Caki2 (cell line): ENCODE data around the gene AUH. TPM values are rescaled to one million over a fixed set of nuclear protein-coding genes. Genes with fewer than 3 reads are reported as not detected.

Experiments used
- DNase-seq: peaks from one replicate; pipeline ENCODE4 v3.0.0-alpha.2; 2015; ENCODE audit warnings: low read depth
- in situ Hi-C: cut with HindIII; loops from 2 replicates; pipeline ENCODE4 v1.10.0; 2016; ENCODE audit warnings: low sequenced_read_pairs, low pct_unique_long_range_greater_than_20kb, mixed read lengths
- total RNA-seq: library from RNA; depleted of rRNA; stranded (reverse); fragments of >200 nt; shearing (Covaris generic); gene quantifications from 2 replicates; pipeline ENCODE4 v1.2.3, GENCODE V29; 2014; ENCODE audit warnings: low replicate concordance

The AUH gene
- total RNA-seq, 1 experiment from 2014 or later, result 12.1 TPM

DNA sequence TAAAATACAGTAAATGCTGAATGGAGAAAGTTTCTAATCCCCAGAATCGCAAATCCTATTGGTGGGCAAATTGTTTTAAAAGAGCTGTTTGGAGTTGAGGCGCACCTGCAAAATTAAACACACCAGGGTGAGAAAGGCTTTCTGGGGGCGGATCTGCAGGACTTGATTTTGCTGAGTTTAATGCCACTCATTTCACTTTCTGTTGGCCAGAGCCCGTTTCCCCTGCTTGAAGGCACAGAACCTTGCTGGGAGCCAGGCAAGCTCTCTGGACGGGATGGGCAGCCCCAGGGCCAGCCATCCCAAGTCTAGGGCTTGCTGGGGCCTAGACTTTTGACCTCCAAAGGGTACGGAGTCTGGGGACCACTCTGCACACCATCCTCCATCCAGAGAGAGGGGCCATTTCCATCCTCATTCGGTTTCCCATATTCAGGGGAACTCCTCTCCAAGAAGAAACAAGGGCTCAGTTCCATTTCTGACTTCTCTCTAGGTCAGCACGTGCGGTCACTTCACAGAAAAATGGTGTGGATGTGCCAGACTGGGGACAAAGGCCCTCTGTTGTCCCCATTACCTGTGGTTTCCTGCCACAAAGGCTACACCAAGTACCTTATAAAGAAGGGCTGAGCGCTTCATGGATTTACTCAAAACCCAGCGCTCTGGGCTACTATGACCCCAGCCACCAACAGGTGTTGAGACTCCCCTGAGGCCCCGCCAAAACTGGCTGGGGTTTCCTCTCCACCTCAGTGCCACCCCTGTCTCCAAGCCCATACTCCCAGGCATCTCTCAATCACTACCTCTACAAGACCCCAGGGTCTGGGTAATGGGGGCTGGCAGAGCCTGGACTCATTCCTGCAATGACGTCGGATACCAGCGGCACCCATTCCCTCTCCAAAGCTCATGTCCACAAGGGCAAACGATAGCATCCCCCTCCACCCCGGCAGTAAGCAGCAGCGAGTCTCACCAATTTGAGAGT is 170.0 kb downstream of the AUH start:
- DNase-seq, result no peak
- in situ Hi-C loops, result no loop called here

DNA sequence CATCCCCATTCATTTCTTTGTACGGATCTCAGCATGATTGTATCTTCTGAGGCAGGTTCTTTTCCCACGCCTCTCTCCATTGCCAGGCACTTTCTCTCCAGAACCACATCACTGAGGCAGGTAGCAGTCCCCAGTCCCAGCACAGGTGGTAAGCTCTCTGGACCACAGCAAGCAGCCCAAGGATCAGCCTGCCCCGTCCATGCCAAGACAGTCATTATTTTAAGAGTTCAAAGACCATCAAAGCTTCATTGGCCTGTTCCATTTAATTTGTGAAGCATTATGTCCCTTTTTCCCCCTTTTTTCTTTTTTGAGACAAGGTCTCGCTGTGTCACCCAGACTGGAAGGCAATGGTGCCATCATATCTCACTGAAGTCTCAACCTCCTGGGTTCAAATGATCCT is 171.7 kb downstream of the AUH start:
- in situ Hi-C loops, result no loop called here
- no peak for DNase-seq

DNA sequence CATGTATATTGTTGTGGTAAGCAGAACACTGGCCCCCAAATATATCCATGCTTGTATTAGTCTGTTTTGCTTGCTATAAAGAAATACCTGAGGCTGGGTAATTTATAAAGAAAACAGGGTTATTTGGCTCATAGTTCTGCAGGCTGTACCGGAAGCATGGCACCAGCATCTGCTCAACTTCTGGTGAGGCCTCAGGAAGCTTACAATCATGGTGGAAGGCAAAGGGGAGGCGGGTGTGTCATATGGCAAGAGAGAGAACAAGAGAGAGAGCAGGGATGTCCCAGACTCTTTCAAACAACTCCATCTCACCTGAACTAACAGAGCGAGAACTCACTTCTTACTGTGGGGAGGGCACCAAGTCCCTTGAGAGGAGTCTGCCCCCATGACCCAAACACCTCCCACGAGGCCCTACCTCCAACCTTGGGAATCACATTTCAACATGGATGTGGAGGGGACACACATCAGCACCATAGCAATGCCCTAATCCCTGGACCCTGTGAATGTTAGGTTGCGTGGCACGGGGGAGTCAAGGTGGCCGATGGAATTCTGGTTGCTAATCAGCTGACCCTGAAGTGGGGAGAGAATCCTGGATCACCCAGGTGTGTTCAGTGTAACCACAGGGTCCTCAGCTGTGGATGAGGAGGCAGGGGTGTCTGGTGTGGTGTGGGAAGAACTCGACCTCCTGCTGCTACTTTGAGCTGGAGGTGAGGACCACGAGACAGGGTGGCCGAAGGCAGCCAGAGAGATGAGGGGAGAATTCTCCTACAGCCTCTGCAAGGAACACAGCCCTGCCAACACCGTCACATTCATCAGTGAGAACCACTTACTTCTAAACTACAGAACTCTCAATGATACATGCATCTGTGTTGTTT is 172.8 kb downstream of the AUH start:
- no peak for DNase-seq
- in situ Hi-C loops, result no loop called here

DNA sequence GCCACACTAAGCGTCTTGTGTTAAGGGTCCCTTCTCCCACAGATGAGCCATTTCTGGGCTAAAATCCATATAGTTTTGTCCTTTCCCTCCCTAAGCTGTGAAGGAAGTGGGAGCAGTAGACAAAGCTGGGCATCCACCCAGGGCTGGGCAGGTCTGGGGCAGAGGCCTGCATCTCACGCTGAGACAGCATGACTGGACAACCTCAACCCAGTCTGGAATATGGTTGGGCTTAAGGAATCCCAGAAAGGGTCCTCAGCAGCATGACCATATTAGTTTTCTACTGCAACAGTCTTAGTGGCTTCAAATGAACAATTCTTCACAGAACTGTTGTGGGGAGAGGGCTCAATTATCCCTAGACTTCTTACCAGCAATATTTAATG is 173.8 kb downstream of the AUH start:
- no peak for DNase-seq
- in situ Hi-C loops, result no loop called here

DNA sequence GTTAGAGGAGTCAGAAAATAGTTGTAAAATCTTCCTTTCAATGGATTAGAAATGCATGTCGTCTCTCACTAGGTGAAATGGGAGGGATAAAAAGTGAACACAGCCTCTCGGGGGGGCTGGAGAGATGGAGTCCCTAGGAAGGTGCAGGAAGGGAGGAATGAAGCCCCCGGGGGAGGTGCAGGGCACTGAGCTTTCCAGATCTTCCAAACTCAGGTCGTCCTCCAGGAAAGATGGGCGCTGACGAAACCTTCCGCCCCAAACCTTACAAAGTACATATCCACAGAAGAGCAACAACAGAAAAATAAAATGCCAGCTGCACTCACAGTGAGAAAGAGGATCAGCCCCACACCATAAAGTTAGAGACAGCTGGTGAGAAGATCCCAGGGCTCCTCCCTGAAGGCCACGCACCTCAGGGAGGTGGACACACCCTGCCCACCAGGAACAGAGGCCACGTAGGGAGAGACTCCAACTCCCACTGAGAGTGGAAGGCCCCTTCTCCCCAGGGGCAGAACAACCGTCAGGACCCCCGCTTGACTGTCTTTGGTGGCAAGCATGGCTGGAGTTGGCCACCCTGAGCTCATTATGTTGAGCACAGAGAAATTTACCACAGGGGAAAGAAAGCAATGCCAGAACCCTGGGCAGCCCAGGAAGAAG is 174.3 kb downstream of the AUH start:
- no peak for DNase-seq
- in situ Hi-C loops, result no loop called here

DNA sequence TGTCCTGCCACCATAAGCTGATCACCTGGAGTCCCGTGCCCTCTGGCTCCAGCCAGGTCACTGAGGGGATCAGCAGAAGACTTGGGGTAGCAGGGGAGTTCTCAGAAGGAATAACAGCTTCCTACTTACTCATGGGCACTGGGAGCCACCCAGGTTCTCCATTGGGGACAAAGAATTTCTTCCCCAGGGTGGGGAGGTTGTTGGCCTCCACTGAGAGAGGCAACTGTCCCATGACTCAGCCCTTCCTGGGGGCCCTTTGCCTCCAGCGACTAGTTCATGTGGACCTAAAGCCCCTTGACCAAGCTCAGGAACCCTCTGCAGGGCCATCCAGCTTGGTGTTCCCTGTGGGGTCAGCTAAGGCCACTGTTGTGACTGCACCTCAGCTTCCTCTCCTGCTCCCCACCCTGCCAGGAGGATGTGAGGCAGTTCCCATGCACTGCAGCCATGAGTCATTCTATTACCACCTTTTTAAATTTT is 175.0 kb downstream of the AUH start:
- no peak for DNase-seq
- in situ Hi-C loops, result no loop called here

DNA sequence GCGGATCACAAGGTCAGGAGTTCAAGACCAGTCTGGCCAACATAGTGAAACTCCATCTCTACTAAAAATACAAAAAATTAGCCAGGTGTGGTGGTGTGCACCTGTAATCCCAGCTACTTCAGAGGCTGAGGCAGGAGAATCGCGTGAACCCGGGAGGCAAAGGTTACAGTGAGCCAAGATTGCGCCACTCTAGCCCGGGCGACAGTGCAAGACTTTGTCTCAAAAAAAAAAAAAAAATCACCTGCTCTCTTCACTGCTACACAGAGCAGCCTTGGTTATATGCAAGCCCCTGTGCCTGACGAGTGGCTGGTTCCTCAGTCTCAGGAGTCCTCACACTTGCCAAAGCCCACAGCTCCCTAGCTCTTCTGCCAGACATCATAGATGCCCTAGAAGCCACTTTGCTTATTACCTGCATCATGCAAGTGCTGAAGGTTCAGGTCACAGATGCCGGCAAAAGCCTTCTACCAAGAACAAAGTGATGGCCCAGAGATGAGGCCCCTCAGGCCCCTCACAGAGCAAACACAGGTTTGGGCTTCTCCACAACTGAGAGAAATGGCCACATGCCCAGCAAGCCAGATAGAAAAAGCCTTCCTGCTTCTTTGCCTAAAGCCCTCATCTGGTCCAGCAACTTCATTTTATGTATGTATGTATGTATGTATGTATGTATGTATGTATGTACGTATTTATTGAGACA is 176.4 kb downstream of the AUH start:
- in situ Hi-C loops, result no loop called here
- DNase-seq, result no peak

DNA sequence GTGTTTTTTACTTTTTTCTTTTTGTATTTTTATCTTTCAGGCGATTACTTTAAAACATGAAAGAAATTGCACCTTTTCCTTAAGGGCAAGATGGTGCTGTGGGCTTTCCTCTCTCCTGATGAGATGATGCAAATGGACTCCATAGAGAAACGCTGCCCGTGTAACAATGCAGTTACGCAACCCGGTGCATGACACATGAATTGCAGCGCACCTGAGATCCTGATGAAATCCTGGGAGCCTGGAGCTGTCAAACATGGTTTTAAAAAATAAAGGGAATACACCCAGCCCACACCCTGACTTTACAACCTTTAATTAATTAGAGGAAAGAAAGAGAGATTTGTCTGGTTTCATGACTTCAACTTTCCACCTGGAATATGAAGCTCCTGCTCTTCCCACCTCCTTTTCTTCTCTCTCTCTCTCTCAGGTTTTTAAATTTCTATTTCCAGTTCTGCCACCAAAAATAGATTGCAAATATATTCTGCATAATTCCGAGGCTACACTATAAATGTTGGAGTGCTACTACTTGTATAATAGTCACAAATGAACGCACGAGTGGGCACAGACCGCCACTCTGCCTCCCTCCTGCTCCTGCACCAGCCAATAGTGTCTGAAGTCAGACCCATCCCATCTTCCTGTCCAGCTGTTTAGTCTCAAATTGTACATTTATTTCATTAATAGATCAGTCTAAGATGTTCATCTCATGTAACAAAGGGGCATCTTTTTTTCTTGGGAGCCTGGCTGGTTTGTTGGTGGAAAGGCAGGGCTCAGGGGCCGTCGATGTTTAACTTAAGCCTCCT is 179.1 kb downstream of the AUH start:
- in situ Hi-C loops, result no loop called here
- DNase-seq, result no peak

DNA sequence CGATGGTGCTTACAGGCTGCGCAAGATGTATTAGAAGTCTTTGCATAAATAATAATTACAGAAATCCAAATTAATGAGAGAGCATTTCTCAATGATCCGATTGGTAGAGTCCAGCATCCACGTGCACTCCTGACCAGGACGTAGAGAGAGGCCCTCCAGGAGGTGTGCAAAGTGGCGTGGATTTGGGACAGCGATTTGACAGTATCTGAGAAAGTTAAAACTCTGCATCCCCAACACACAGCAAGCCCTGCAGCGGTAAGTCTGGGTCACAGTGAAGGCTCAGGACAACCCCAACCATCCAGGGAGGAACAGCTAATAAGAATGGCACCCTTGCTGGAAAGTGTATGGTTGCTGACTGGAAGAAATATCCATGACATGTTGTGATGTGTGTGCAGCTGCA is 180.2 kb downstream of the AUH start:
- no peak for DNase-seq
- in situ Hi-C loops, result no loop called here

DNA sequence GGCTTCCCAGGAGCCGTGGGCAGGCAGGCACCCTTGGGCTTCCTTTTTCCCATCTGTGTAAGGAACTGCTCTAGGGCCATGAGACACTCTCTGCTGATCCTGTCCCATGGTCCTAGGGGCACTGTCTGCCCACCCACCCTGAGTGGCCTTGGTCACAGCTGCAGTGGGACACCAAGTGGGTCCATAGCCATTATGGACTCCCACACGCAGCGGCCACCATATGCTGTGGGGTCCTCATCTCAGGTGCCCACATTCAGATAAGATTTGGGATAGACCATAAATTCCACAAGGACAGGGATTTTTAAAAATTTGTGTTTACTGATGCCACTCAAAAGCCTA is 180.8 kb downstream of the AUH start:
- no peak for DNase-seq
- in situ Hi-C loops, result no loop called here

DNA sequence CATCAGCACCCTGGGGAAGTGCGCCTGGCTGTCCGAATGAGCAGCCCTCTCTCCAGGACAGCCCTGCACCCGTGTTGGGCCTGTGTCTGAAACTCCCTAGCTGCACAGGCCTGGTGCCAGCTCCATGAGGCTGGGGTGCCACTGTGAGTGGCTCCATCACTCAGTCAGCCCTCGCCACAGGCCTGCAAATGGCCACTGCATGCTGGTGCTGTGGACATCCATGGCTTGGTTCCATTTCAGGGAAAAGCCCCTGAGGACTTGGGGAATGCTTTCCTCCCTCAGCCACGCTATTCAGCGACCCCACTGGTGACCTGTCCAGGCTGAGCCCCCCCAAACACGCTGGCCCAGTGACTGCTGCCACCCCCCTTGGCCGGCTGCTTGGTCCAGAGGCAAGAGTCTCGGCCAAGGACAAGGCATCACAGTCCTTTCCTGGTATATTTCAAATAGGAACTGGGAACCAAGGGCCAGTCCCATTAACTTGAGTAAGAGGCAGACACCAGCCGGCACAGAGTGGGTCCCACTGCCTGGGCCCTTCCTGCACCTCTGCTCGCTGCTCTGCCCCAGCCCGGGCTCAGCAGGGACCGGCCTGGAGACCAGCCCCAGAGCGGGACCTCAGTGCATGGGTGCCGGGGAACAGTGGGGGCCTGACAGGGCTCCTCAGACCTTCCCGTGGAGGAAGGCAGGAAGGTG is 181.3 kb downstream of the AUH start:
- DNase-seq, result no peak
- in situ Hi-C loops, result no loop called here

DNA sequence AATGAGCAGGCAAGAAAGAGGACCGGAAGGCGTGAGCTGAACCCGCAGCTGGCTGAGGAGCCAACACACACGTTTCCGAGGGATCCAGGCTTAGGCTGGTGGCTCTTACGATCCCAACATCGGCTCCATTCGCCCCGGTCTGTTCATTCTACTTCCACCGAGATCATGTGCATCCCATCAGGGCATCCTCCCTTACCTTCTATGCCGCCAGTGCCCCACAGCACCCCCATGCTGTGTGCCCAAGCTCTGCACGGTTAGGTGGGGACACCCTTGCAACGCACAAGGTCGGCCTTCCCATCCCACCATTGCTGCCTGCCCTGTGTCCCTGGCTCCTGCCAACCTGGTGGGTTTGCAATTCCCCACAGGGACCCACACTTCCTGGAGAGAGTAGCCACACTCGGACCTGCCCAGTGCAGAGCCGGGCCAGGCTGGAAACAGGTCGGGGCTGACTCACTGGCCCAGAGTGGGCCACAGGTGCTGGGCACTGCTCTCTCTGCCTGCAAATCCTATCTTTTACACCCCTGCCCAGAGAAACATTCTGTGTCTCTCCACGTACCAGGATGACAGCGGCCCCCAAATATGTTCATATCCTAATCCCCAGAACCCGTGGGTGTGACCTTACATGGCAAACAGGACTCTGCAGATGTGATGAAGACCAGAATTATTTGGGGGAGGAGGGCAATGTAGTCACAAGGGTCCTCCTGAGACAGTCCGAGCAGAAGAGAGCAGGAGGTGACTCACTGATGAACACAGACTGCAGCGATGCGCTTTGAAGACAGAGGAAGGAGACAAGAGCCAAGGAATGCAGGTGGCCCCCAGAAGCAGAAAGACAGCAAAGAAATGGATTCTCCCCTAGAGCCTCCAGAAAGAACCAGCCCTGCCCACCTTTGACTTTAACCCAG is 182.2 kb downstream of the AUH start:
- in situ Hi-C loops, result no loop called here
- DNase-seq, result no peak

DNA sequence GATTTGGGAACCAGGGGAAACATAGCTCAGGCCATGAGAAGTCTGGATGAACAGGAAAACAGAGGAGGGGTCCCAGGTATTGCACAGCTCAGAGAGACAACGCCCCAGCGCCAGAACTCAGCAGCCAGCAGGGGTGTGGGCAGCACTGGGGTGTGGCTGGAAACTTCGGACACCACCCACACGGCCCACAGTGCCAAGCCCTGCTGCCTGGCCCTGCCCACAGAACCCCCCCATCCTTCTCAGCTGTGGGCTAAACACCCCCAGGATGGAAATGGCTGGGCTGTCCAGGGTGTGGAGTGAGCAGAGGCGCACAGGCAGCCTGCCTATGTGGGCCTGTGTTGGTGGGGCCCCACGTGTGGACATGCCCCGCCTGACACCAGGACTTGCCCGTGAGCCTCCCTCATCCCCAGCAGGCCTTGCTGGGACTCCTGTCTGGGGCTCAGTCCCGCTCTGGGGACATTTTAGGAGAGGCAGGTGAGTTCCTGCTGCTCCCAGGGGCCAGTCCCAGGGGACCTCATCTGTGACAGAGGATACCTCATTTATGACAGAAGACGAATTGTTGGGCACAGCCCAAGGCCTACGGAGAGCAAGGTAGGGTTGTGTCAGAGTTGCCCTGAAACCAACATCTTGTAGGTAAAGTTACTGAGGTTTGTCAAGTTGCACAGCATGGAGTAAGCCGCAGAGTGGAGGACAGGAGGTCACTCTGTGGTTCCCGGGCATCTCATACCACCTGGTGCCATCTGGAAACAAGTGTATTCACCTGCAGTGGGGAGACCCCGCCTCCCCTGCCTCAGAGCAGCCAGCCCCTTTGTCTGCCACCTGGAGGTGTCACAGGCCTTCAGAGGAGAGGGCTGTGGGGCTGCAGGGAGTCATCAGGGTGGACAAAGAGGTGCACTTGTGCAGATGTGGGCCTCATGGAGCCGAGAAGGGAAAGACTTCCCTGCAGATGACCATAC is 183.2 kb downstream of the AUH start:
- in situ Hi-C loops, result no loop called here
- DNase-seq, result no peak

DNA sequence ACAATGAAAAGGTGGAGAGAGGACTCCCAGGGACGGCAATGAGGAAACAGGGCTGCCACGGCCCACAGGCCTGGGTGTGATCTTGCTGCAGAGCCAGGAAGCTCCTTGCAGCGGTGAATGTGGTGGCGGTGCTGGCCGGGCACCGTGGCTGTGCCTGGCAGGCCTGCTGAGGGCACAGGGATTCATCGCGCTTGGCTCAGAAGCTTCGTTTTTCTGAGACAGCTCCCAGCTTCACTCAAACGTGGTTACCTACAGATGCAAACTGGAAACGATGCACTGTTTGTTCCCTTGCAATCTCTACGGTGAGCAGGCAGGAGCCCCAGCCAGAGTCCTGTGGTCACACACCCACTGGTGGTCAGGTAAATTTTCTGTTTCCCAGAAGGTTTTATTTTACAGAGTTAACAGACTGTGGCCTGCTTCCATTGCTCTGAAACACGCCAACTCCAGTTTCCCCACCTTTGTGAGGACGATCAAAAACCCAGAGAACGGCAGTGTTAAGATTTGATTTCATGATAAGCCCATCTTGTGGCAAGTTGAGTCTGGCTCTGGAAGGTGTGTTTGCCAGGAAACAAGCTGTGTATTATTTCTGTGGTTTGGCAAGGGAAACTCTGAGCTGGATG is 183.9 kb downstream of the AUH start:
- DNase-seq, result no peak
- in situ Hi-C loops, result no loop called here

DNA sequence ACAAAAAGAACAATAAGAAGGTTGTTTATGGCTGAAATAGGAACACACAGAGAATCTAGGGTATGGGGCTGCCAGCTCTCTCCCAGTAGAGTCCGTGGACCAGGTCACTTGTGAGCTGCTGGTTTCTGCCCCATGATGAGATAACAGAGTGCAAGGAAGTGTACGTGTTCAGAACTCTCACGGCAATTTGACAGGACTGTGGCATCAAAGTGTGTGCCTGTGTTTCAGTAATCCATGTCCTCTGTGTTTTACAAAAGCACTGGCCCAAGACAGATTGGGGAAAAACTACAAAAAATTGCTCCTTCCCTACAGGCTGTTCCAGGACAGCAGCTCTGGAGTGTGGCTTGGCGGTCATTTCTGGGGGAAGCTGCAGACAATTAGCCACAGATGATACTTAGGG is 184.6 kb downstream of the AUH start:
- no peak for DNase-seq
- in situ Hi-C loops, result no loop called here
